IMR-90 (cell line): Measurements from ENCODE around the gene SMAP1. TPM values are rescaled to one million over a fixed set of nuclear protein-coding genes. Genes with fewer than 3 reads are reported as not detected.

Source experiments
- ATAC-seq: fragments of 200-7000 bp; cut with Tn5 transposase; 2 replicates; pipeline ENCODE4 v1.9.1; 2020; ENCODE audit warnings: low read depth, mild to moderate bottlenecking, moderate library complexity
- BruUV-seq: library from RNA; stranded (reverse); fragments of 400-500 nt; replicated peaks from 2 replicates; lab custom pipeline; 2021; lab: Mats Ljungman, UMichigan
- CTCF ChIA-PET: fragments of 300-600 bp; formaldehyde crosslinking; extraction: SDS; loops from one replicate; lab custom pipeline; 2021; ENCODE audit warnings: antibody characterized with exemption; lab: Yijun Ruan, JAX
- POLR2A ChIA-PET: fragments of 300-600 bp; sonication (Branson Sonifier 250); formaldehyde crosslinking; loops from one replicate; lab custom pipeline; 2022; ENCODE audit warnings: antibody characterized with exemption; ENCODE audit not compliant: unreplicated experiment; lab: Charles Lee
- DNase-seq: peaks from one replicate; pipeline ENCODE4 v3.0.0; 2013
- H2AFZ ChIP-seq: replicated peaks from 2 replicates; pipeline ENCODE3; 2013; ENCODE audit warnings: low read length, mild to moderate bottlenecking; ENCODE audit not compliant: poor library complexity
- H2AK5ac ChIP-seq: 2 replicates; pipeline ENCODE4 v1.6.1; 2013; ENCODE audit warnings: low read depth, low read length, inconsistent platforms
- H2AK9ac ChIP-seq: replicated peaks from 2 replicates; pipeline ENCODE3; 2013; ENCODE audit warnings: mild to moderate bottlenecking, low read depth, low read length, moderate library complexity; ENCODE audit not compliant: poor library complexity
- H2BK120ac ChIP-seq: 2 replicates; pipeline ENCODE4 v1.6.1; 2013; ENCODE audit warnings: low read depth, low read length, inconsistent platforms
- H2BK15ac ChIP-seq: 3 replicates; pipeline ENCODE4 v1.6.1; 2013; ENCODE audit warnings: low read depth, low read length, inconsistent platforms
- H2BK20ac ChIP-seq: 2 replicates; pipeline ENCODE4 v1.6.1; 2013; ENCODE audit warnings: low read depth, mild to moderate bottlenecking, inconsistent platforms, low read length, moderate library complexity
- H2BK5ac ChIP-seq: 2 replicates; pipeline ENCODE4 v1.6.1; 2013; ENCODE audit warnings: mild to moderate bottlenecking, low read depth, low read length, inconsistent platforms; ENCODE audit not compliant: poor library complexity, severe bottlenecking
- H3K14ac ChIP-seq: replicated peaks from 2 replicates; pipeline ENCODE4 v1.6.1; 2013; ENCODE audit warnings: low read depth, low read length, inconsistent platforms
- H3K18ac ChIP-seq: 2 replicates; pipeline ENCODE4 v1.6.1; 2013; ENCODE audit warnings: low read depth, low read length, control low read depth
- H3K23ac ChIP-seq: 2 replicates; pipeline ENCODE4 v1.6.1; 2013; ENCODE audit warnings: low read depth, low read length, inconsistent platforms
- H3K27ac ChIP-seq: 2 replicates; pipeline ENCODE4 v1.5.1; 2013; ENCODE audit warnings: mild to moderate bottlenecking, control low read depth, low read length; ENCODE audit not compliant: insufficient read depth
- H3K27me3 ChIP-seq: 2 replicates; pipeline ENCODE4 v1.6.1; 2013; ENCODE audit warnings: low read length; ENCODE audit not compliant: control insufficient read depth, insufficient read depth
- H3K36me3 ChIP-seq: 2 replicates; pipeline ENCODE4 v1.6.1; 2013; ENCODE audit warnings: low read length, mixed read lengths; ENCODE audit not compliant: control insufficient read depth, insufficient read depth
- H3K4ac ChIP-seq: 2 replicates; pipeline ENCODE4 v1.6.1; 2013; ENCODE audit warnings: low read depth, low read length, inconsistent platforms
- H3K4me1 ChIP-seq: 2 replicates; pipeline ENCODE4 v1.6.1; 2013; ENCODE audit warnings: low read length, mixed read lengths; ENCODE audit not compliant: control insufficient read depth, insufficient read depth
- H3K4me2 ChIP-seq: 2 replicates; pipeline ENCODE4 v1.6.1; 2013; ENCODE audit warnings: low read depth, mild to moderate bottlenecking, control low read depth, low read length, moderate library complexity
- H3K4me3 ChIP-seq: 2 replicates; pipeline ENCODE4 v1.5.1; 2013; ENCODE audit warnings: low read depth, mild to moderate bottlenecking, control low read depth, low read length, moderate library complexity; ENCODE audit not compliant: insufficient read depth
- H3K56ac ChIP-seq: 2 replicates; pipeline ENCODE4 v1.6.1; 2013; ENCODE audit warnings: low read length, inconsistent platforms; ENCODE audit not compliant: insufficient read depth; ENCODE audit errors: extremely low read depth
- H3K79me1 ChIP-seq, 2 experiments: 2 replicates each; pipeline ENCODE4 v1.6.1; 2013; ENCODE audit warnings: low read length in 2 of 2, inconsistent platforms in 1 of 2, low read depth in 1 of 2
- H3K9ac ChIP-seq: 2 replicates; pipeline ENCODE4 v1.6.1; 2013; ENCODE audit warnings: low read depth, low read length, control low read depth
- H3K9me1 ChIP-seq: 2 replicates; pipeline ENCODE4 v1.6.1; 2013; ENCODE audit warnings: low read length, inconsistent platforms; ENCODE audit not compliant: insufficient read depth
- H3K9me3 ChIP-seq: 2 replicates; pipeline ENCODE4 v1.6.1; 2013; ENCODE audit warnings: low read length; ENCODE audit not compliant: control insufficient read depth, insufficient read depth
- H4K20me1 ChIP-seq: 2 replicates; pipeline ENCODE4 v1.6.1; 2013; ENCODE audit warnings: low read length, inconsistent platforms; ENCODE audit not compliant: insufficient read depth
- H4K5ac ChIP-seq: 2 replicates; pipeline ENCODE4 v1.6.1; 2013; ENCODE audit warnings: mild to moderate bottlenecking, low read depth, low read length, control low read depth
- H4K8ac ChIP-seq, 2 experiments: 2 replicates each; pipeline ENCODE4 v1.6.1; 2013; ENCODE audit warnings: low read depth in 2 of 2, low read length in 2 of 2, control low read depth in 1 of 2, inconsistent platforms in 1 of 2
- H4K91ac ChIP-seq: 2 replicates; pipeline ENCODE4 v1.6.1; 2013; ENCODE audit warnings: low read depth, low read length, inconsistent platforms; ENCODE audit not compliant: insufficient read depth
- MAZ ChIP-seq: IDR thresholded peaks from 2 replicates; pipeline ENCODE4 v1.6.1; 2012; ENCODE audit warnings: low read depth, mild to moderate bottlenecking, low read length, improper control_type of control experiment, moderate library complexity, borderline replicate concordance
- WGBS, 2 experiments: methylation state at CpG; one replicate each; pipeline versions ENCODE4 v1.1.5 to v1.1.7; 2013; ENCODE audit warnings: missing lambda C conversion rate in 2 of 2; ENCODE audit not compliant: insufficient read length in 1 of 2; ENCODE audit errors: extremely low coverage in 2 of 2; 5-methylcytosine and 5-hydroxymethylcytosine counted together
- dilution Hi-C: fragments of 300-500 bp; cut with HindIII; formaldehyde crosslinking; loops from one replicate; pipeline ENCODE4 v1.14.3; 2018; ENCODE audit warnings: low sequenced_read_pairs; ENCODE audit not compliant: unreplicated experiment
- in situ Hi-C: fragments of 300-500 bp; cut with MboI; formaldehyde crosslinking; loops from 3 replicates; pipeline ENCODE4 v1.14.3; 2019; ENCODE audit warnings: low sequenced_read_pairs, inconsistent platforms, mixed read lengths
- intact Hi-C: fragments of 100-400 bp; cut with micrococcal nuclease; formaldehyde crosslinking; loops from 2 replicates; pipeline ENCODE4 v1.10.0; 2022
- polyA plus RNA-seq, 3 experiments: library from polyadenylated mRNA; depleted of rRNA; stranded (reverse); fragments of >200 nt; gene quantifications; 2 replicates each; pipeline ENCODE4 v1.2.3, GENCODE V29; 2012; ENCODE audit warnings: low replicate concordance in 1 of 3
- total RNA-seq: library from RNA; depleted of rRNA; stranded (reverse); fragments of >200 nt; gene quantifications from 2 replicates; pipeline ENCODE4 v1.2.3, GENCODE V29; 2012

SMAP1 gene
- total and polyA plus RNA-seq, 2 of the 4 experiments (the other 2 are of a cell fraction): 14.8 to 16.7 TPM

- Histone ChIP-seq H3K23ac (no peak overlapping the region), H2AK5ac (no peak overlapping the region), H3K27me3 (no peaks in the 10 kb centered on the region), H3K4ac (no peak overlapping the region), H4K5ac (no peak overlapping the region), H4K8ac (no peak overlapping the region), H3K9me3 (no peaks in the 10 kb centered on the region), H3K18ac (no peak overlapping the region), H2BK5ac (no peak overlapping the region), H2AFZ (no peak overlapping the region), H3K36me3 (no peaks in the 10 kb centered on the region), H3K4me3 (no peak overlapping the region), H4K20me1 (no peaks in the 10 kb centered on the region), H2BK20ac (no peak overlapping the region), H4K91ac (no peak overlapping the region), H3K9ac (no peak overlapping the region), H2BK120ac (no peak overlapping the region), H3K56ac (no peak overlapping the region), H3K9me1 (no peaks in the 10 kb centered on the region), H2AK9ac (no peak overlapping the region), H2BK15ac (no peak overlapping the region), H3K4me2 (no peak overlapping the region), H3K4me1 (no peaks in the 10 kb centered on the region), H3K79me1 (no peaks in the 10 kb centered on the region), H3K27ac (no peak overlapping the region), H3K14ac (no peak overlapping the region)
- dilution Hi-C loops: no loop called here
- ATAC-seq (no peak), DNase-seq (no peak)
- no CpG with 5 or more reads among the region's 1 CpG for WGBS, 2 experiments
- TF ChIP-seq MAZ: no peak
- ChIA-PET CTCF (no interaction called here), POLR2A (no interaction called here)
- intact Hi-C loops: no loop called here
- BruUV-seq: no TSS peak
- in situ Hi-C loops: no loop called here
Measured at GRCh38 chr6:70753870-70754380, 86.2 kb downstream of the SMAP1 start.
